Measurements from ENCODE around the gene LRP1.

Gene LRP1

DNA sequence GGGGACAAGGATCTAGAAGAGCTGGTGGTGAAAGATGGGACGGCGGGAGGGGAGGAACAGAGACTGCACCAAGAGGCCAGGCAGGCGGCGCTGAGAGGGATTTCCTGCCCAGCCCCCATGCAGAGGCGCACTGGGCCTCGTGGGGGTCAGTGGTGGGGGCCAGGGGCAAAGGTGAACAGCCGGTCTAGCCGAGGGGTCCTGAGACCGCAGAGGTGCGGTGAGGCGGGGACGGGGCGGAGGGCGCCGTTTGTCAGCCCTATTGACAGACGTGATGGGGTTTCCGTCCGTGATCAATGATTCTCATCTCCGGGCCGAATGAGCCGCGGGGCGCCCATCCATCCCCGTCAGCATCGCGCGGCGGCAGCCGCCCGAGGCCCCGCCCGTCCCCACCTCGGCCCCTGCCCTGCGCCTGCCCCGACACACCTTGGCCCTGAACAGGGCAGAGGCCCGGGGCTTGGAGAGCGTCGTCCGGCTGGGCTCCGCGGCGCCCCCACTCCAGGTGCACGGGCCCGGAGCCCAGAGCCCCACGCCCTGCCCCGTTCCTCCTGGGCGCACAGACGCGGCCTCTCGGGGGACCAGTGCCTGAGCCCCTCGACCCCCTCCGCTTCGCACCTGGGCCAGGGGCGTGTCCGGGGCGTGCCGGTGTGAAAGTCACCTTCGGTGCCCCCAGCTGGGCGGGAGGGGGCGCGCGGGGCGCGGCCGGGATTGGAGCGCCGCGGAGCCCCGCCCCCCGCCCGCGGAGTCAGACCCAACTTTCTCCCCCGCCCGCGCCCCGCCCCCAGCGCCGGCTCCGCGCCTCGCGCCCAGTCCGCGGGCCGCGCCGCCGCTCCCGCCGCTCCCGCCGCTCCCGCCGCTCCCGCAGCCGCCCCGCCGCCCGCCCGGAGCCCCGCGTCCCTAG lies 88.0 kb downstream of the LRP1 start, which contains the start of gene NXPH4:
Gene NXPH4 (plus strand): TSS at position 781 of the 898 bp plus-strand sequence. CDS start 176 bp downstream, outside the sequence.
- H3K4me3 ChIP-seq (replicated peaks; ENCODE audit: low read depth, low read length), result peak within 1 kb of the TSS; percentile 47
- DNase-seq (ENCODE audit: extremely low read depth, low read depth), result no peak

GRCh38 chr12:57216921-57217879 lies 88.9 kb downstream of the LRP1 start:
- TF ChIP-seq, protein P1, sequence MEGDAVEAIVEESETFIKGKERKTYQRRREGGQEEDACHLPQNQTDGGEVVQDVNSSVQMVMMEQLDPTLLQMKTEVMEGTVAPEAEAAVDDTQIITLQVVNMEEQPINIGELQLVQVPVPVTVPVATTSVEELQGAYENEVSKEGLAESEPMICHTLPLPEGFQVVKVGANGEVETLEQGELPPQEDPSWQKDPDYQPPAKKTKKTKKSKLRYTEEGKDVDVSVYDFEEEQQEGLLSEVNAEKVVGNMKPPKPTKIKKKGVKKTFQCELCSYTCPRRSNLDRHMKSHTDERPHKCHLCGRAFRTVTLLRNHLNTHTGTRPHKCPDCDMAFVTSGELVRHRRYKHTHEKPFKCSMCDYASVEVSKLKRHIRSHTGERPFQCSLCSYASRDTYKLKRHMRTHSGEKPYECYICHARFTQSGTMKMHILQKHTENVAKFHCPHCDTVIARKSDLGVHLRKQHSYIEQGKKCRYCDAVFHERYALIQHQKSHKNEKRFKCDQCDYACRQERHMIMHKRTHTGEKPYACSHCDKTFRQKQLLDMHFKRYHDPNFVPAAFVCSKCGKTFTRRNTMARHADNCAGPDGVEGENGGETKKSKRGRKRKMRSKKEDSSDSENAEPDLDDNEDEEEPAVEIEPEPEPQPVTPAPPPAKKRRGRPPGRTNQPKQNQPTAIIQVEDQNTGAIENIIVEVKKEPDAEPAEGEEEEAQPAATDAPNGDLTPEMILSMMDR (IDR thresholded peaks at IDR 0.05; ENCODE audit: low read depth, low read length, missing control alignments), result no peak
- no peak for DNase-seq (ENCODE audit: extremely low read depth, low read depth)
- peak overlapping the region; percentile 47 for H3K4me3 ChIP-seq (replicated peaks; ENCODE audit: low read depth, low read length)

More for the DNA sequence above, 88.0 kb downstream of the LRP1 start, which contains the start of gene NXPH4:
- TF ChIP-seq, protein P1 (IDR thresholded peaks at IDR 0.05; ENCODE audit: low read depth, low read length, missing control alignments), result no peak

DNA sequence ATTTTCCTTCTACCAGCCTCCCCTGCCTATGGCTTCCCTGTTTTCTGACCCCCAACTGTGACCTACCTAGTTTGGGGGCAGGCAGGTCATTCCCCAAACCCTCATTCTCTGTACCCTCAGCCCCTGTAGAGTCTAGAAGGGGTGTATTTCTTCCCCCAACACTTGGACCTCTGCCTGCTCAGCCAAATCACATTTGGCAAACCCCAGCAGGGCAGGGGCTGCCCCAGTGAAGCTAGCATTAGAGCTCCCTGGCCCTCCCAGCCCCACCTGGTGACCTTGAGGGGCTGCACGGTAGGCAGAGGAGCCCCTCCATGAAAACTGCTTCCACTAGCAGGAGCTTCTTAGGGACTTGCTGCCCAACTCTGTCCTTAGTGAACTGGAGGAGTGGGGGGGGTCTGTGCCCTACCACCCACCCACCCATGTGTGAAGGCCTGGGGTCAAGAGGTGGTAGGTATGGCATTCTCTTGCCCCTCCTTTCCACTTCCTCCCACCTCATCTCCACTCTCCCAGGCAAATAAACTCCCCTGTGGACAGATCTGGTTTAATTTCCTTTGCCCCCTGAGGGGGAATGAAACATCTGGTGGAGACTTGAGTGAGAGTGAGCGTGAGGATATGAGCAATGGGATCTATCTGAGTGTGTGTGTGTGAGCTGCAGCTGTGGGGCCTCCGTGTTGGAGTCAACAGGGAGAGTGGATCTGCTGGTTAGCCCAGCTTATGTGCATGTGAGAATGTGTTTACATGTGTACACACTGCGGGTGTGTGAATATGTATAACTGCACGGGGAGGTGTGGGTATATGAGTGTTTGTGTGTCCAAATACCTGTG lies 90.0 kb downstream of the LRP1 start:
- no peak for DNase-seq (ENCODE audit: extremely low read depth, low read depth)
- no peak overlapping the region for H3K4me3 ChIP-seq (replicated peaks; ENCODE audit: low read depth, low read length)

GRCh38 chr12:57219205-57219992 lies 91.1 kb downstream of the LRP1 start:
- no peak overlapping the region for H3K4me3 ChIP-seq (replicated peaks; ENCODE audit: low read depth, low read length)
- TF ChIP-seq, protein P1 (IDR thresholded peaks at IDR 0.05; ENCODE audit: low read depth, low read length, missing control alignments), result no peak

More for the DNA sequence above, 90.0 kb downstream of the LRP1 start:
- TF ChIP-seq, protein P1 (IDR thresholded peaks at IDR 0.05; ENCODE audit: low read depth, low read length, missing control alignments), result no peak

GRCh38 chr12:57219993-57220754 lies 91.9 kb downstream of the LRP1 start:
- TF ChIP-seq, protein P1 (IDR thresholded peaks at IDR 0.05; ENCODE audit: low read depth, low read length, missing control alignments), result no peak
- H3K4me3 ChIP-seq (replicated peaks; ENCODE audit: low read depth, low read length), result no peak overlapping the region
- DNase-seq (ENCODE audit: extremely low read depth, low read depth), result no peak

More at GRCh38 chr12:57219205-57219992, 91.1 kb downstream of the LRP1 start:
- no peak for DNase-seq (ENCODE audit: extremely low read depth, low read depth)
